ENCODE measurements around the gene SPACA4.

Gene SPACA4

GRCh38 chr19:48638831-48639381 lies 32.4 kb downstream of the SPACA4 start:
- peak overlapping the region; percentile 84 for H3K4me3 ChIP-seq (ENCODE audit: low read depth, low read length)
- H3K4me1 ChIP-seq (ENCODE audit: control insufficient read depth, insufficient read depth, low read length), result peaks cover 9% of the 10 kb centered on the region
- H3K9ac ChIP-seq (ENCODE audit: low read depth, low read length), result peak overlapping the region; percentile 5

GRCh38 chr19:48639483-48640375 lies 33.2 kb downstream of the SPACA4 start:
- peak overlapping the region; percentile 84 for H3K4me3 ChIP-seq (ENCODE audit: low read depth, low read length)
- H3K4me1 ChIP-seq (ENCODE audit: control insufficient read depth, insufficient read depth, low read length), result peaks cover 8% of the 10 kb centered on the region
- H3K9ac ChIP-seq (ENCODE audit: low read depth, low read length), result peak overlapping the region; percentile 26
- H3K36me3 ChIP-seq (ENCODE audit: control insufficient read depth, insufficient read depth, low read length), result no peaks in the 10 kb centered on the region
- H3K9me3 ChIP-seq (ENCODE audit: control insufficient read depth, insufficient read depth, low read length), result no peaks in the 10 kb centered on the region
- H3K27me3 ChIP-seq (ENCODE audit: control insufficient read depth, insufficient read depth, low read length), result no peaks in the 10 kb centered on the region

More at GRCh38 chr19:48638831-48639381, 32.4 kb downstream of the SPACA4 start:
- Histone ChIP-seq H3K9me3 (ENCODE audit: control insufficient read depth, insufficient read depth, low read length) (no peaks in the 10 kb centered on the region), H3K27me3 (ENCODE audit: control insufficient read depth, insufficient read depth, low read length) (no peaks in the 10 kb centered on the region), H3K36me3 (ENCODE audit: control insufficient read depth, insufficient read depth, low read length) (no peaks in the 10 kb centered on the region)

GRCh38 chr19:48641850-48642249 lies 35.3 kb downstream of the SPACA4 start:
- peaks cover 8% of the 10 kb centered on the region for H3K4me1 ChIP-seq (ENCODE audit: control insufficient read depth, insufficient read depth, low read length)
- no peaks in the 10 kb centered on the region for H3K9me3 ChIP-seq (ENCODE audit: control insufficient read depth, insufficient read depth, low read length)
- H3K36me3 ChIP-seq (ENCODE audit: control insufficient read depth, insufficient read depth, low read length), result no peaks in the 10 kb centered on the region
- H3K4me3 ChIP-seq (ENCODE audit: low read depth, low read length), result no peak overlapping the region
- no peak overlapping the region for H3K9ac ChIP-seq (ENCODE audit: low read depth, low read length)
- no peaks in the 10 kb centered on the region for H3K27me3 ChIP-seq (ENCODE audit: control insufficient read depth, insufficient read depth, low read length)

GRCh38 chr19:48642862-48643261 lies 36.3 kb downstream of the SPACA4 start:
- Histone ChIP-seq H3K9me3 (ENCODE audit: control insufficient read depth, insufficient read depth, low read length) (no peaks in the 10 kb centered on the region), H3K4me1 (ENCODE audit: control insufficient read depth, insufficient read depth, low read length) (peaks cover 8% of the 10 kb centered on the region), H3K4me3 (ENCODE audit: low read depth, low read length) (no peak overlapping the region), H3K36me3 (ENCODE audit: control insufficient read depth, insufficient read depth, low read length) (no peaks in the 10 kb centered on the region), H3K27me3 (ENCODE audit: control insufficient read depth, insufficient read depth, low read length) (no peaks in the 10 kb centered on the region), H3K9ac (ENCODE audit: low read depth, low read length) (no peak overlapping the region)

GRCh38 chr19:48644355-48644754 lies 37.8 kb downstream of the SPACA4 start:
- no peaks in the 10 kb centered on the region for H3K9me3 ChIP-seq (ENCODE audit: control insufficient read depth, insufficient read depth, low read length)
- H3K27me3 ChIP-seq (ENCODE audit: control insufficient read depth, insufficient read depth, low read length), result no peaks in the 10 kb centered on the region
- H3K36me3 ChIP-seq (ENCODE audit: control insufficient read depth, insufficient read depth, low read length), result no peaks in the 10 kb centered on the region
- H3K4me3 ChIP-seq (ENCODE audit: low read depth, low read length), result peak overlapping the region; percentile 94
- H3K4me1 ChIP-seq (ENCODE audit: control insufficient read depth, insufficient read depth, low read length), result peaks cover 6% of the 10 kb centered on the region
- H3K9ac ChIP-seq (ENCODE audit: low read depth, low read length), result no peak overlapping the region

GRCh38 chr19:48644839-48645619 lies 38.5 kb downstream of the SPACA4 start:
- H3K4me1 ChIP-seq (ENCODE audit: control insufficient read depth, insufficient read depth, low read length), result peaks cover 4% of the 10 kb centered on the region
- H3K27me3 ChIP-seq (ENCODE audit: control insufficient read depth, insufficient read depth, low read length), result no peaks in the 10 kb centered on the region
- peak overlapping the region; percentile 56 for H3K9ac ChIP-seq (ENCODE audit: low read depth, low read length)
- peak overlapping the region; percentile 94 for H3K4me3 ChIP-seq (ENCODE audit: low read depth, low read length)
- no peaks in the 10 kb centered on the region for H3K9me3 ChIP-seq (ENCODE audit: control insufficient read depth, insufficient read depth, low read length)
- H3K36me3 ChIP-seq (ENCODE audit: control insufficient read depth, insufficient read depth, low read length), result no peaks in the 10 kb centered on the region

- H3K27me3 ChIP-seq (ENCODE audit: control insufficient read depth, insufficient read depth, low read length), result no peaks in the 10 kb centered on the region
- peaks cover 4% of the 10 kb centered on the region for H3K4me1 ChIP-seq (ENCODE audit: control insufficient read depth, insufficient read depth, low read length)
- peak overlapping the region; percentile 94 for H3K4me3 ChIP-seq (ENCODE audit: low read depth, low read length)
- H3K9ac ChIP-seq (ENCODE audit: low read depth, low read length), result peak overlapping the region; percentile 56
- H3K36me3 ChIP-seq (ENCODE audit: control insufficient read depth, insufficient read depth, low read length), result no peaks in the 10 kb centered on the region
- H3K9me3 ChIP-seq (ENCODE audit: control insufficient read depth, insufficient read depth, low read length), result no peaks in the 10 kb centered on the region
Measured at GRCh38 chr19:48645620-48646000, 39.1 kb downstream of the SPACA4 start.

- H3K36me3 ChIP-seq (ENCODE audit: control insufficient read depth, insufficient read depth, low read length), result no peaks in the 10 kb centered on the region
Measured at GRCh38 chr19:48646001-48646721, 39.6 kb downstream of the SPACA4 start, which contains the start of gene CA11. Gene CA11, minus strand, starts transcription at chr19:48646187. Its CDS starts 555 bp downstream, at chr19:48645632.

GRCh38 chr19:48646722-48647216 lies 40.2 kb downstream of the SPACA4 start:
- Histone ChIP-seq H3K36me3 (ENCODE audit: control insufficient read depth, insufficient read depth, low read length) (no peaks in the 10 kb centered on the region), H3K4me3 (ENCODE audit: low read depth, low read length) (peak overlapping the region; percentile 39), H3K9ac (ENCODE audit: low read depth, low read length) (no peak overlapping the region), H3K4me1 (ENCODE audit: control insufficient read depth, insufficient read depth, low read length) (peaks cover 4% of the 10 kb centered on the region), H3K27me3 (ENCODE audit: control insufficient read depth, insufficient read depth, low read length) (no peaks in the 10 kb centered on the region), H3K9me3 (ENCODE audit: control insufficient read depth, insufficient read depth, low read length) (no peaks in the 10 kb centered on the region)

More at GRCh38 chr19:48646001-48646721, 39.6 kb downstream of the SPACA4 start, which contains the start of gene CA11:
- Histone ChIP-seq H3K9me3 (ENCODE audit: control insufficient read depth, insufficient read depth, low read length) (no peaks in the 10 kb centered on the region), H3K4me1 (ENCODE audit: control insufficient read depth, insufficient read depth, low read length) (peaks cover 4% of the 10 kb centered on the region), H3K9ac (ENCODE audit: low read depth, low read length) (peak within 1 kb of the TSS; percentile 56), H3K4me3 (ENCODE audit: low read depth, low read length) (peak within 1 kb of the TSS; percentile 94), H3K27me3 (ENCODE audit: control insufficient read depth, insufficient read depth, low read length) (no peaks in the 10 kb centered on the region)

GRCh38 chr19:48648134-48648533 lies 41.6 kb downstream of the SPACA4 start:
- H3K27me3 ChIP-seq (ENCODE audit: control insufficient read depth, insufficient read depth, low read length), result no peaks in the 10 kb centered on the region
- peaks cover 4% of the 10 kb centered on the region for H3K4me1 ChIP-seq (ENCODE audit: control insufficient read depth, insufficient read depth, low read length)
- H3K4me3 ChIP-seq (ENCODE audit: low read depth, low read length), result no peak overlapping the region
- no peaks in the 10 kb centered on the region for H3K36me3 ChIP-seq (ENCODE audit: control insufficient read depth, insufficient read depth, low read length)
- H3K9me3 ChIP-seq (ENCODE audit: control insufficient read depth, insufficient read depth, low read length), result no peaks in the 10 kb centered on the region
- H3K9ac ChIP-seq (ENCODE audit: low read depth, low read length), result no peak overlapping the region

Measured in iPS-15b (cell line).